Stomach (tissue), 4 donors: ENCODE data around the gene SRP19.

Experiments used
- CTCF ChIP-seq, 7 experiments: fragments of 450-650 bp in 4 of 7; fragments of 200-600 bp in 3 of 7; sonication (generic) in 3 of 7; IDR thresholded peaks; one replicate each; pipeline ENCODE4 v1.5.1; 2016 to 2019; ENCODE audit warnings: antibody characterized with exemption in 7 of 7, control low read depth in 2 of 7, mild to moderate bottlenecking in 1 of 7
- POLR2A ChIP-seq, 4 donors: fragments of 450-650 bp; IDR thresholded peaks; one replicate each; pipeline ENCODE4 v1.6.1; 2016; ENCODE audit warnings: antibody characterized with exemption in 4 of 4, control low read depth in 2 of 4, mild to moderate bottlenecking in 1 of 4, moderate library complexity in 1 of 4
- POLR2AphosphoS5 ChIP-seq, 3 donors: sonication (generic); formaldehyde crosslinking; IDR thresholded peaks; one replicate each; pipeline ENCODE4 v1.6.1; 2016; ENCODE audit warnings: antibody characterized with exemption in 3 of 3

DNA sequence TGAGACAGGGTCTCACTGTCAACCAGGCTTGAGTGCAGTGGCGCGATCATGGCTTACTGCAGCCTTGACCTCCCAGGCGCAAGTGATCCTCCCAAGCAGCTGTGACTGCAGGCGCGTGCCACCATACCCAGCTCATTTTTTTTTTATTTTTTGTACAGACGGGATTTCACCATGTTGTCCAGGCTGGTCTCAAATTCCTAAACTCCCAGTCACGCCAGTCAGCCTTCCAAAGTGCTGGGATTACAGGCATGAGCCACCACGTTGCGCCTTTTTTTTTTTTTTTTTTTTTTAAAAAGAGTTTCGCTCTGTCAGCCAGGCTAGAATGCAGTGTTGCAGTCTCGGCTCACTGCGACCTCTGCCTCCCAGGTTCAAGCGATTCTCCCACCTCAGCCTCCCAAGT, 27.1 kb upstream of the SRP19 start:
- no peak for TF ChIP-seq CTCF (IDR thresholded peaks at IDR 0.05)
- TF ChIP-seq POLR2AphosphoS5 (IDR thresholded peaks at IDR 0.05): no peak
- no peak for TF ChIP-seq POLR2A (IDR thresholded peaks at IDR 0.05)
